ENCODE measurements around the gene GPR137. TPM values are rescaled to one million over a fixed set of nuclear protein-coding genes. Genes with fewer than 3 reads are reported as not detected.

GPR137 gene
- total and polyA plus RNA-seq, 10 of the 15 experiments (the other 5 are each of a cell fraction or from before 2014, with no cell fraction given): 0.37 to 29.2 (median 13.8) TPM

DNA sequence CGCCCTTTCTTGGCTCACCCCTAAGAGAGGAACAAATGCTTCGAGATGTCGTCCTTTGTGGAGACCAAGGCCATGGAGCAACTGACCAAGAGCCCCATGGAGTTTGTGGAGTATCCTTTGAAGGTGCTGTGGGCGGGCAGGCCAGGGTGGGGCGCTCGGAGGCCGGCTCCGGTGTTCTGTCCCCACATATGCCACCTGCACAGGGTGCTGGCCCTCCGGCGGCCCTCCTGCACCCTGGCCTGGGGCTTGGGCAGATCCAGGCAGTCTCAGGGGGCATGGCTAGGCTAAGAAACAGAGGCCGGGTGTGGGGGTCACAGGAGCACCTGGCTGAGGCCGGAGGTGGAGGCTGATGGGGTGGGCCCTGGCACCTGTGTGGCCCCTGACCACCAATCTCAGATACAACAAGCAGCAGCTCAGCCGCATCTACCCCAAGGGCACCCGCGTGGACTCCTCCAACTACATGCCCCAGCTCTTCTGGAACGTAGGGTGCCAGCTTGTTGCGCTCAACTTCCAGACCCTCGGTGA lies 24.0 kb upstream of the GPR137 start:
- Histone ChIP-seq H3K4me3 (no peak overlapping the region), H3K9me3 (replicated peaks; ENCODE audit: control insufficient read depth, insufficient read depth, low read length) (no peaks in the 10 kb centered on the region), H3K27ac (ENCODE audit: control insufficient read depth, insufficient read depth) (no peak overlapping the region), H3K36me3 (ENCODE audit: control insufficient read depth in 2 of 2, insufficient read depth in 2 of 2, low read length in 1 of 2) (peaks cover 0 to 5% of the 10 kb centered on the region in 2 experiments; a peak in 2 of 4 replicates), H3K4me1 (ENCODE audit: control insufficient read depth, insufficient read depth, low read length) (peaks cover 11% of the 10 kb centered on the region), H2AFZ (ENCODE audit: control insufficient read depth, low read depth, low read length) (no peak overlapping the region), H3K27me3 (replicated peaks in 1 of 2; ENCODE audit: control insufficient read depth in 2 of 2, insufficient read depth in 2 of 2, low read length in 1 of 2) (no peaks in the 10 kb centered on the region), H4K20me1 (ENCODE audit: control insufficient read depth, insufficient read depth) (no peaks in the 10 kb centered on the region), H3K4me2 (ENCODE audit: control insufficient read depth, insufficient read depth) (no peak overlapping the region), H3K9ac (ENCODE audit: control insufficient read depth, insufficient read depth, low read length) (no peak overlapping the region), H3K79me2 (ENCODE audit: control insufficient read depth, insufficient read depth, low read length) (no peaks in the 10 kb centered on the region)
- no peak for FAIRE-seq
- 86% methylated on average over 18 of the region's 18 CpGs for whole genome bisulfite sequencing (ENCODE audit: insufficient coverage, insufficient replicate concordance, low lambda C conversion rate, missing lambda C conversion rate)
- RAD21 ChIA-PET (ENCODE audit: unreplicated experiment): interaction anchor here (0.5 kb wide), 1 partner anchor 48 kb away, joined by 3 read pairs; no protein-coding TSS in a partner anchor
- CTCF ChIA-PET: interaction anchor here (1.5 to 2.0 kb wide), 3 partner anchors 10 to 39 kb away, joined by 4 to 9 read pairs (median 5); partner anchors contain the start of gene PLCB3
- in situ Hi-C loops (cut with MboI): no loop called here
- POLR2A ChIA-PET: no interaction called here
- SMC1A ChIA-PET (ENCODE audit: uncharacterized antibody, unreplicated experiment): no interaction called here
- no peak for TF ChIP-seq TCF7 (IDR thresholded peaks at IDR 0.05; ENCODE audit: borderline replicate concordance)
- TF ChIP-seq JUNB (IDR thresholded peaks at IDR 0.05): no peak
- TF ChIP-seq ASH2L (IDR thresholded peaks at IDR 0.05; ENCODE audit: borderline replicate concordance, low read depth): no peak
- no peak for TF ChIP-seq SPI1 (IDR thresholded peaks at IDR 0.05; ENCODE audit: borderline replicate concordance, insufficient read depth, low read depth, low read length)
- TF ChIP-seq IKZF2 (IDR thresholded peaks at IDR 0.05): no peak
- TF ChIP-seq ZNF622 (IDR thresholded peaks at IDR 0.05): no peak
- TF ChIP-seq, protein P1, sequence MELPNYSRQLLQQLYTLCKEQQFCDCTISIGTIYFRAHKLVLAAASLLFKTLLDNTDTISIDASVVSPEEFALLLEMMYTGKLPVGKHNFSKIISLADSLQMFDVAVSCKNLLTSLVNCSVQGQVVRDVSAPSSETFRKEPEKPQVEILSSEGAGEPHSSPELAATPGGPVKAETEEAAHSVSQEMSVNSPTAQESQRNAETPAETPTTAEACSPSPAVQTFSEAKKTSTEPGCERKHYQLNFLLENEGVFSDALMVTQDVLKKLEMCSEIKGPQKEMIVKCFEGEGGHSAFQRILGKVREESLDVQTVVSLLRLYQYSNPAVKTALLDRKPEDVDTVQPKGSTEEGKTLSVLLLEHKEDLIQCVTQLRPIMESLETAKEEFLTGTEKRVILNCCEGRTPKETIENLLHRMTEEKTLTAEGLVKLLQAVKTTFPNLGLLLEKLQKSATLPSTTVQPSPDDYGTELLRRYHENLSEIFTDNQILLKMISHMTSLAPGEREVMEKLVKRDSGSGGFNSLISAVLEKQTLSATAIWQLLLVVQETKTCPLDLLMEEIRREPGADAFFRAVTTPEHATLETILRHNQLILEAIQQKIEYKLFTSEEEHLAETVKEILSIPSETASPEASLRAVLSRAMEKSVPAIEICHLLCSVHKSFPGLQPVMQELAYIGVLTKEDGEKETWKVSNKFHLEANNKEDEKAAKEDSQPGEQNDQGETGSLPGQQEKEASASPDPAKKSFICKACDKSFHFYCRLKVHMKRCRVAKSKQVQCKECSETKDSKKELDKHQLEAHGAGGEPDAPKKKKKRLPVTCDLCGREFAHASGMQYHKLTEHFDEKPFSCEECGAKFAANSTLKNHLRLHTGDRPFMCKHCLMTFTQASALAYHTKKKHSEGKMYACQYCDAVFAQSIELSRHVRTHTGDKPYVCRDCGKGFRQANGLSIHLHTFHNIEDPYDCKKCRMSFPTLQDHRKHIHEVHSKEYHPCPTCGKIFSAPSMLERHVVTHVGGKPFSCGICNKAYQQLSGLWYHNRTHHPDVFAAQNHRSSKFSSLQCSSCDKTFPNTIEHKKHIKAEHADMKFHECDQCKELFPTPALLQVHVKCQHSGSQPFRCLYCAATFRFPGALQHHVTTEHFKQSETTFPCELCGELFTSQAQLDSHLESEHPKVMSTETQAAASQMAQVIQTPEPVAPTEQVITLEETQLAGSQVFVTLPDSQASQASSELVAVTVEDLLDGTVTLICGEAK (IDR thresholded peaks at IDR 0.05; ENCODE audit: borderline replicate concordance): no peak
- TF ChIP-seq, protein P2, sequence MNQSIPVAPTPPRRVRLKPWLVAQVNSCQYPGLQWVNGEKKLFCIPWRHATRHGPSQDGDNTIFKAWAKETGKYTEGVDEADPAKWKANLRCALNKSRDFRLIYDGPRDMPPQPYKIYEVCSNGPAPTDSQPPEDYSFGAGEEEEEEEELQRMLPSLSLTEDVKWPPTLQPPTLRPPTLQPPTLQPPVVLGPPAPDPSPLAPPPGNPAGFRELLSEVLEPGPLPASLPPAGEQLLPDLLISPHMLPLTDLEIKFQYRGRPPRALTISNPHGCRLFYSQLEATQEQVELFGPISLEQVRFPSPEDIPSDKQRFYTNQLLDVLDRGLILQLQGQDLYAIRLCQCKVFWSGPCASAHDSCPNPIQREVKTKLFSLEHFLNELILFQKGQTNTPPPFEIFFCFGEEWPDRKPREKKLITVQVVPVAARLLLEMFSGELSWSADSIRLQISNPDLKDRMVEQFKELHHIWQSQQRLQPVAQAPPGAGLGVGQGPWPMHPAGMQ (IDR thresholded peaks at IDR 0.05; ENCODE audit: borderline replicate concordance): no peak
- TF ChIP-seq KDM1A (IDR thresholded peaks at IDR 0.05; ENCODE audit: borderline replicate concordance): no peak
- TF ChIP-seq JUND (IDR thresholded peaks at IDR 0.05; ENCODE audit: low read depth, low read length): no peak
- TF ChIP-seq, protein P3, sequence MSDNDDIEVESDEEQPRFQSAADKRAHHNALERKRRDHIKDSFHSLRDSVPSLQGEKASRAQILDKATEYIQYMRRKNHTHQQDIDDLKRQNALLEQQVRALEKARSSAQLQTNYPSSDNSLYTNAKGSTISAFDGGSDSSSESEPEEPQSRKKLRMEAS (IDR thresholded peaks at IDR 0.05; ENCODE audit: low read depth, low read length): no peak
- DNase-seq (ENCODE audit: low read depth, low spot score): no peak
- intact Hi-C loops (cut with micrococcal nuclease; ENCODE audit: unreplicated experiment): no loop called here
- no TSS peak for BruUV-seq (replicated peaks)
- no peak for ATAC-seq
